ENCODE data around the gene IZUMO1R. TPM values are rescaled to one million over a fixed set of nuclear protein-coding genes. Genes with fewer than 3 reads are reported as not detected.
"Not testable (repeated sequence)": the region's sequence is repeated elsewhere in the genome, so short reads cannot be mapped to it uniquely, and the experiment has no call there.

The IZUMO1R gene
- total and polyA plus RNA-seq, 2 of the 4 experiments (the other 2 are of a cell fraction) = not detected

DNA sequence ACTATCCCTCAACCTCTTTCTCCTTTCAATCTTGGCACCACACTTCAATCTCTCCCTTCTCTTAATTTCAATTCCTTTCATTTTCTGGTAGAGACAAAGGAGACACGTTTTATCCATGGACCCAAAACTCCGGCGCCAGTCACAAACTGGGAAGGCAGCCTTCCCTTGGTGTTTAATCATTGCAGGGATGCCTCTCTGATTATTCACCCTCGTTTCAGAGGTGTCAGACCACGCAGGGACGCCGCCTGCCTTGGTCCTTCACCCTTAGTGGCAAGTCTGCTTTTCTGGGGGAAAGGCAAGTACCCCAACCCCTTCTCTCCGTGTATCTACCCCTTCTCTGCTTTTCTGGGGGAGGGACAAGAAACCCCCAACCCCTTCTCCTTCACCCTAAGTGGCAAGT lies 41.9 kb downstream of the IZUMO1R start:
- dilution Hi-C loops (cut with HindIII; ENCODE audit: low sequenced_read_pairs, unreplicated experiment); BruUV-seq (replicated peaks); H2BK120ac ChIP-seq (ENCODE audit: low read depth, low read length): not testable (repeated sequence)

DNA sequence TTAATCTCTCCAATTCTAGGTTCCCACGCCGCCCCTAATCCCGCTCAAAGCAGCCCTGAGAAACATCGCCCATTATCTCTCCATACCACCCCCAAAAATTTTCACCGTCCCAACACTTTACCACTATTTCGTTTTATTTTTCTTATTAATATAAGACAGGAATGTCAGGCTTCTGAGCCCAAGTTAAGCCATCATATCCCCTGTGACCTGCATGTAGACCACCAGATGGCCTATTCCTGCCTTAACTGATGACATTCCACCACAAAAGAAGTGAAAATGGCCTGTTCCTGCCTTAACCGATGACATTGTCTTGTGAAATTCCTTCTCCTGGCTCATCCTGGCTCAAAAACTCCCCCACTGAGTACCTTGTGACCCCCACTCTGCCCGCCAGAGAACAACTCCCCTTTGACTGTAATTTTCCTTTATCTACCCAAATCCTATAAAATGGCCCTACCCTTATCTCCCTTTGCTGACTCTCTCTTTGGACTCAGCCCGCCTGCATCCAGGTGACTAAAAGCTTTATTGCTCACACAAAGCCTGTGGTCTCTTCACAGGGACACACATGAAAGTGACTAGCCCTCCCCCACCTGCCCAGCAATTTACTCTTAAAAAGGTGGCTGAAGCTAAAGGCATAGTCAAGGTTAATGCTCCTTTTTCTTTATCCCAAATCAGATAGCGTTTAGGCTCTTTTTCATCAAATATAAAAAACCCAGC lies 46.6 kb downstream of the IZUMO1R start:
- H3K9ac ChIP-seq (ENCODE audit: low read depth, low read length); intact Hi-C loops (cut with micrococcal nuclease); H3K4me1 ChIP-seq (ENCODE audit: control insufficient read depth, insufficient read depth, low read length); H3K23ac ChIP-seq (ENCODE audit: low read depth, low read length); H4K8ac ChIP-seq (ENCODE audit: low read depth in 2 of 2, low read length in 2 of 2); H3K4me2 ChIP-seq (ENCODE audit: low read depth, low read length); H3K9me3 ChIP-seq (ENCODE audit: control insufficient read depth, insufficient read depth, low read length); H2BK5ac ChIP-seq (ENCODE audit: low read depth, low read length, poor library complexity, severe bottlenecking); H2BK15ac ChIP-seq (ENCODE audit: low read depth, low read length); H2AK9ac ChIP-seq (replicated peaks; ENCODE audit: low read depth, low read length, poor library complexity); H2AK5ac ChIP-seq (ENCODE audit: low read depth, low read length); H2BK20ac ChIP-seq (ENCODE audit: low read depth, low read length); H3K9me1 ChIP-seq (ENCODE audit: insufficient read depth, low read length); H3K4ac ChIP-seq (ENCODE audit: low read depth, low read length); H3K27me3 ChIP-seq (ENCODE audit: control insufficient read depth, insufficient read depth, low read length); dilution Hi-C loops (cut with HindIII; ENCODE audit: low sequenced_read_pairs, unreplicated experiment); in situ Hi-C loops (cut with MboI; ENCODE audit: low sequenced_read_pairs); H4K91ac ChIP-seq (ENCODE audit: insufficient read depth, low read depth, low read length); ATAC-seq (ENCODE audit: low read depth); H2BK120ac ChIP-seq (ENCODE audit: low read depth, low read length); BruUV-seq (replicated peaks); H2AFZ ChIP-seq (replicated peaks; ENCODE audit: low read length, poor library complexity); H3K4me3 ChIP-seq (ENCODE audit: insufficient read depth, low read depth, low read length); H3K18ac ChIP-seq (ENCODE audit: low read depth, low read length); DNase-seq; H3K14ac ChIP-seq (replicated peaks; ENCODE audit: low read depth, low read length); H3K79me1 ChIP-seq (ENCODE audit: low read depth in 1 of 2, low read length in 2 of 2); H3K27ac ChIP-seq (ENCODE audit: insufficient read depth, low read length); CTCF ChIA-PET; H4K5ac ChIP-seq (ENCODE audit: low read depth, low read length); H4K20me1 ChIP-seq (ENCODE audit: insufficient read depth, low read length); H3K36me3 ChIP-seq (ENCODE audit: control insufficient read depth, insufficient read depth, low read length); H3K56ac ChIP-seq (ENCODE audit: extremely low read depth, insufficient read depth, low read length); POLR2A ChIA-PET (ENCODE audit: unreplicated experiment): not testable (repeated sequence)
- whole genome bisulfite sequencing, 2 experiments (ENCODE audit: extremely low coverage in 2 of 2, insufficient read length in 1 of 2) = 33% methylated on average over 1 of the region's 10 CpGs; no CpG with 5 or more reads in 1 of the 2 experiments

More for the DNA sequence above, 41.9 kb downstream of the IZUMO1R start:
- H4K8ac ChIP-seq (ENCODE audit: low read depth in 2 of 2, low read length in 2 of 2); CTCF ChIA-PET; H4K20me1 ChIP-seq (ENCODE audit: insufficient read depth, low read length); H4K5ac ChIP-seq (ENCODE audit: low read depth, low read length); H3K4me2 ChIP-seq (ENCODE audit: low read depth, low read length); H3K36me3 ChIP-seq (ENCODE audit: control insufficient read depth, insufficient read depth, low read length); H3K4me3 ChIP-seq (ENCODE audit: insufficient read depth, low read depth, low read length); H2AK9ac ChIP-seq (replicated peaks; ENCODE audit: low read depth, low read length, poor library complexity); H3K14ac ChIP-seq (replicated peaks; ENCODE audit: low read depth, low read length); H3K56ac ChIP-seq (ENCODE audit: extremely low read depth, insufficient read depth, low read length); H3K9me1 ChIP-seq (ENCODE audit: insufficient read depth, low read length); DNase-seq; in situ Hi-C loops (cut with MboI; ENCODE audit: low sequenced_read_pairs); H3K27ac ChIP-seq (ENCODE audit: insufficient read depth, low read length); H3K9me3 ChIP-seq (ENCODE audit: control insufficient read depth, insufficient read depth, low read length); H3K4me1 ChIP-seq (ENCODE audit: control insufficient read depth, insufficient read depth, low read length); H3K18ac ChIP-seq (ENCODE audit: low read depth, low read length); H3K4ac ChIP-seq (ENCODE audit: low read depth, low read length); H3K27me3 ChIP-seq (ENCODE audit: control insufficient read depth, insufficient read depth, low read length); H2AK5ac ChIP-seq (ENCODE audit: low read depth, low read length); H3K23ac ChIP-seq (ENCODE audit: low read depth, low read length); H2BK15ac ChIP-seq (ENCODE audit: low read depth, low read length); ATAC-seq (ENCODE audit: low read depth); intact Hi-C loops (cut with micrococcal nuclease); H2BK5ac ChIP-seq (ENCODE audit: low read depth, low read length, poor library complexity, severe bottlenecking); H3K79me1 ChIP-seq (ENCODE audit: low read depth in 1 of 2, low read length in 2 of 2); H2AFZ ChIP-seq (replicated peaks; ENCODE audit: low read length, poor library complexity); POLR2A ChIA-PET (ENCODE audit: unreplicated experiment); H4K91ac ChIP-seq (ENCODE audit: insufficient read depth, low read depth, low read length); H3K9ac ChIP-seq (ENCODE audit: low read depth, low read length); H2BK20ac ChIP-seq (ENCODE audit: low read depth, low read length): not testable (repeated sequence)
- WGBS, 2 experiments (ENCODE audit: extremely low coverage in 2 of 2, insufficient read length in 1 of 2) = no CpG with 5 or more reads among the region's 8 CpGs

Measured in IMR-90 (cell line).